ENCODE data around the gene FBLIM1.

The FBLIM1 gene

DNA sequence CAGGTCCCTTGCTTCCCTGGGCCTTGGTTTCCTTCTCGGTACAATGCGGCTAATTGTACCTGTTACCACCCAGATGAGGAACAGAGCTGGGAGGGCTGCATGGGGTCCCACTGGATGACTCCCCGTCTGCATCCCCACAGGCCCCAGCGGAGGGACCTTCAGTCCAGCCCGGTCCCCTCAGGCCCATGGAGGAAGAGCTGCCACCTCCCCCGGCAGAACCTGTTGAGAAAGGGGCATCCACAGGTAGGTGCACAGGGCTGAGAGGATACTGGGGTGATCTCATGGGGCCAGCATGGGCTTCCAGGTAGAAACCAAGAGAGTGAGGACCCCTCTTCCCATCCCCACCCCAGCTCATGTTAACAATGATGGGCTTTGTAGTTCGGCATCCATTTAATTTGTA lies 9.8 kb downstream of the FBLIM1 start:
- TF ChIP-seq, protein P1, sequence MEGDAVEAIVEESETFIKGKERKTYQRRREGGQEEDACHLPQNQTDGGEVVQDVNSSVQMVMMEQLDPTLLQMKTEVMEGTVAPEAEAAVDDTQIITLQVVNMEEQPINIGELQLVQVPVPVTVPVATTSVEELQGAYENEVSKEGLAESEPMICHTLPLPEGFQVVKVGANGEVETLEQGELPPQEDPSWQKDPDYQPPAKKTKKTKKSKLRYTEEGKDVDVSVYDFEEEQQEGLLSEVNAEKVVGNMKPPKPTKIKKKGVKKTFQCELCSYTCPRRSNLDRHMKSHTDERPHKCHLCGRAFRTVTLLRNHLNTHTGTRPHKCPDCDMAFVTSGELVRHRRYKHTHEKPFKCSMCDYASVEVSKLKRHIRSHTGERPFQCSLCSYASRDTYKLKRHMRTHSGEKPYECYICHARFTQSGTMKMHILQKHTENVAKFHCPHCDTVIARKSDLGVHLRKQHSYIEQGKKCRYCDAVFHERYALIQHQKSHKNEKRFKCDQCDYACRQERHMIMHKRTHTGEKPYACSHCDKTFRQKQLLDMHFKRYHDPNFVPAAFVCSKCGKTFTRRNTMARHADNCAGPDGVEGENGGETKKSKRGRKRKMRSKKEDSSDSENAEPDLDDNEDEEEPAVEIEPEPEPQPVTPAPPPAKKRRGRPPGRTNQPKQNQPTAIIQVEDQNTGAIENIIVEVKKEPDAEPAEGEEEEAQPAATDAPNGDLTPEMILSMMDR (IDR thresholded peaks at IDR 0.05; ENCODE audit: unreplicated experiment in 3 of 3): no peak
- no peak overlapping the region for H3K27ac Mint-ChIP-seq
- peaks cover 50% of the 10 kb centered on the region for H3K36me3 Mint-ChIP-seq (ENCODE audit: low read depth)
- no peak overlapping the region for H3K4me3 Mint-ChIP-seq
- H3K9me3 Mint-ChIP-seq: no peaks in the 10 kb centered on the region
- H3K4me1 Mint-ChIP-seq: peaks cover 12% of the 10 kb centered on the region
- no peaks in the 10 kb centered on the region for H3K27me3 Mint-ChIP-seq (ENCODE audit: low read depth)

DNA sequence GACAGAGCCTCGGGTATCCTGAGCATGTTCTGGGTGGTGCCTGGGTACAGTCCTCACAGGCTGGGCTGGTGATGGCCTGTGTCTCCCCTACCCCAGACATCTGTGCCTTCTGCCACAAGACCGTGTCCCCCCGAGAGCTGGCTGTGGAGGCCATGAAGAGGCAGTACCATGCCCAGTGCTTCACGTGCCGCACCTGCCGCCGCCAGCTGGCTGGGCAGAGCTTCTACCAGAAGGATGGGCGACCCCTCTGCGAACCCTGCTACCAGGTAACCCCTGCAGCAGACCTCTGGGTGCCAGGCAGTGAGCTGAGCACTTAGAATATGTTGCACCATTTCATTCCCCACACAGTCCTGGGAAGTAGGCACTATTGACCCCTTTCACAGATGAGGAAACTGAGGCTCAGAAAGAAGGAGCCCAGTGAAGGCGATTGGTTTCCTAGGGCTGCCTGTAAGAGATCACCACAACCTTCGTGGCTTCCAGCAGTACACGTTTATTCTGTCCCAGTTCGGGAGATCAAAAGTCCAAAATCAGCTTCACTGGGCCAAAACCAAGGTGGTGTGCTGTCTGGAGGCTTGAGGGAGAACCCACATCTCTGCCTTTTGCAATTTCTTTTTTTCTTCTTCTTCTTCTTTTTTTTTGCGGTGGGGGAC lies 11.8 kb downstream of the FBLIM1 start:
- TF ChIP-seq, protein P1 (IDR thresholded peaks at IDR 0.05; ENCODE audit: unreplicated experiment in 3 of 3): no peak
- H3K27ac Mint-ChIP-seq: no peak overlapping the region
- no peak overlapping the region for H3K4me3 Mint-ChIP-seq
- H3K9me3 Mint-ChIP-seq: no peaks in the 10 kb centered on the region
- H3K27me3 Mint-ChIP-seq (ENCODE audit: low read depth): no peaks in the 10 kb centered on the region
- H3K4me1 Mint-ChIP-seq: peaks cover 1% of the 10 kb centered on the region
- H3K36me3 Mint-ChIP-seq (ENCODE audit: low read depth): peaks cover 51% of the 10 kb centered on the region

DNA sequence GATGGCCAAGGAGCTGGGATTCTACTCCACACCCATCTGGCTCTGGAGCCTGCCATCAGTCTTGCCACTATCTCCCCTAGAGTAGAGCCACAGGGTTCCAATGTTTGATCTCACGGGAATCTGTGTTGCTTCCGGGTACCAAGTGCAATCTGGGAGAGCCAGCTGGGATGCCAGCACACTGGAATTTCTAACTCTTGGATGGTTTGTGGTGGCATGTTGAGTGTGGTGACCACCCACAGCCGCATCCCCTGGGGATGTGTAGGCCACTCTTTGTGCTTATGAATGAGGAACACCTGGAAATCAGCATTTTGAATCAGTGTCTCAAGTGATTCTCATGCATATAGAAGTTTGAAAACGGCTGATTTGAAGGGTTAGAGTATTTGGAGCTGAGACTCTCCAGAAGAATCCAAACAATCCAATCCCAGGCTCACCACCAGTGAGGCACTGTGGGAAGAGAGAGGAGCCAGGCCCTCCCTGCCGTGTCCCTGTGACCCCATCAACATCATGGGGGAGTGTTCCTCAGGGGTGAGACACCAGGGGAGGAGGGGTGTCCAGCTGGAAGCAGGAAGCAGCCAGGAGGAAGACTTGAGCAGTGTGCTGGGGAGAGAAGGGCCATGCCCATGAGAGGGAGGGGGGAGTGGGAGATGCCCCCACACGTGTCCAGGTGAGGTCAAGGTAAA lies 13.4 kb downstream of the FBLIM1 start:
- Mint-ChIP-seq H3K9me3 (no peaks in the 10 kb centered on the region), H3K27me3 (ENCODE audit: low read depth) (no peaks in the 10 kb centered on the region), H3K36me3 (ENCODE audit: low read depth) (peaks cover 54% of the 10 kb centered on the region), H3K4me3 (no peak overlapping the region), H3K27ac (peak overlapping the region in 2 of 3 experiments; percentile 61 to 75), H3K4me1 (no peaks in the 10 kb centered on the region)
- TF ChIP-seq, protein P1 (IDR thresholded peaks at IDR 0.05; ENCODE audit: unreplicated experiment in 3 of 3): no peak

GRCh38 chr1:15775706-15776105 lies 17.1 kb downstream of the FBLIM1 start:
- TF ChIP-seq, protein P1 (IDR thresholded peaks at IDR 0.05; ENCODE audit: unreplicated experiment in 3 of 3): no peak
- Mint-ChIP-seq H3K9me3 (no peaks in the 10 kb centered on the region), H3K4me3 (no peak overlapping the region), H3K36me3 (ENCODE audit: low read depth) (peaks cover 70% of the 10 kb centered on the region), H3K27ac (no peak overlapping the region), H3K4me1 (no peaks in the 10 kb centered on the region), H3K27me3 (ENCODE audit: low read depth) (no peaks in the 10 kb centered on the region)

DNA sequence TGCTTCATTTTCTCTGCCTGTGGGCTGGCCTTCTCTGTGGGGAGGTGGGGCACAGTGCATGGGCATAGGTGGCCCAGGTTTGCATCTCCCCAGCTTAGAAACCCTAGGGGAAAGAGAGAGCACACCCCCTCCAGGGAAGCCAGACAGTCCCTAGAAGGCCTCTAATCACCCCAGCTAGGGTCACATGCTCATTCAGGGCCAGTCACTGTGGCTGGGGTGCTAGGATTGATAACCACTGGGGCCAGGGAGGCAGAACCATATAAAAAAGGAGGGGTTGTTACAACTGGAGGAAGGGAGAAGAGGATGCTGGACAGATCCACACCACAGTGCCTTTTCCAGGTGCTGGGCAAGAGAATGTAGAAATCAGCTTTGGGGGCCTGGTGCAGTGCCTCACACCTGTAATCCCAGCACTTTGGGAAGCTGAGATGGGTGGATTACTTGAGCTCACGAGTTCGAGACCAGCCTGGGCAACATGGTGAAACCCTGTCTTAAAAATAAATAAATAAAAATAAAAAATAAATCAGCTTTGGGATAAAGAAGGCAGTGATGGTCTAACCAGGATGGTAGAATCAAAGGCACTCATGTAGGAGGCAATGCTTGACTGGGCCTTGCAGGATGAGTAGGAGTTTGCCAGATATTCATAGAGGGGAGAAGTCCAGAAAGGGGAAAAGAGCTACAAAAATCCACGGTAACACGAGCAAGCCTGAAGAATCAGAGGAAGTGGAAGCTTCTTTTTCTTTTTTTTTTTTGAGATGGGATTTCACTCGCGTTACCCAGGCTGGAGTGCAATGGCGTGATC lies 19.5 kb downstream of the FBLIM1 start:
- Mint-ChIP-seq H3K27ac (no peak overlapping the region), H3K27me3 (ENCODE audit: low read depth) (no peaks in the 10 kb centered on the region), H3K36me3 (ENCODE audit: low read depth) (peaks cover 62% of the 10 kb centered on the region), H3K9me3 (no peaks in the 10 kb centered on the region), H3K4me1 (no peaks in the 10 kb centered on the region), H3K4me3 (no peak overlapping the region)
- TF ChIP-seq, protein P1 (IDR thresholded peaks at IDR 0.05; ENCODE audit: unreplicated experiment in 3 of 3): no peak
